K562 (cell line): ENCODE measurements around the gene CAMK2B. TPM values are rescaled to one million over a fixed set of nuclear protein-coding genes. Genes with fewer than 3 reads are reported as not detected.

Experiments used
- ATAC-seq: fragments of 200-7000 bp; cut with Tn5 transposase; 3 replicates; pipeline ENCODE4 v1.9.1; 2020; ENCODE audit warnings: moderate library complexity
- BruUV-seq: library from RNA; stranded (reverse); fragments of 400-500 nt; replicated peaks from 2 replicates; lab custom pipeline; 2021; lab: Mats Ljungman, UMichigan
- CTCF ChIA-PET: fragments of 300-600 bp; formaldehyde crosslinking; extraction: SDS; loops from one replicate; lab custom pipeline; 2021; ENCODE audit warnings: low intra/inter-chr PET ratio; lab: Yijun Ruan, JAX
- POLR2A ChIA-PET: fragments of 300-600, 350-650 bp; sonication (Branson Sonifier 250); formaldehyde crosslinking; extraction: SDS; loops from one replicate; lab custom pipeline; 2021; ENCODE audit warnings: antibody characterized with exemption, inconsistent platforms; lab: Yijun Ruan, JAX
- DNase-seq, 4 experiments: peaks; one replicate each; pipeline versions ENCODE4 v3.0.0 to v3.0.0-alpha.2; 2011 to 2018; ENCODE audit warnings: low spot score in 3 of 4, mixed read lengths in 3 of 4; ENCODE audit errors: extremely low read depth in 1 of 4
- FAIRE-seq: peaks from 2 replicates; lab custom pipeline; 2011; peaks lifted over from hg19 to GRCh38; lab: Jason Lieb, UNC
- H2AFZ ChIP-seq: 2 replicates; pipeline ENCODE4 v1.6.0; 2011; ENCODE audit warnings: low read depth, low read length, control low read depth, inconsistent platforms
- H3K27ac ChIP-seq: fragments of 200-600 bp; 3 replicates; pipeline ENCODE4 v1.8.0; 2011; ENCODE audit warnings: low read depth, mild to moderate bottlenecking, control low read depth, inconsistent platforms, low read length, moderate library complexity, mixed read lengths; ENCODE audit errors: extremely low read depth
- H3K27me3 ChIP-seq, 2 experiments: fragments of 300-600 bp in 1 of 2; 2 replicates in 1 of 2; 3 replicates in 1 of 2; pipeline versions ENCODE4 v1.6.0 to v1.8.0; 2011; ENCODE audit warnings: inconsistent platforms in 2 of 2, low read length in 2 of 2, mild to moderate bottlenecking in 1 of 2, mixed read lengths in 1 of 2, moderate library complexity in 1 of 2; ENCODE audit not compliant: control insufficient read depth in 2 of 2, insufficient read depth in 2 of 2
- H3K36me3 ChIP-seq: fragments of 300-600 bp; 3 replicates; pipeline ENCODE4 v1.8.0; 2011; ENCODE audit warnings: mild to moderate bottlenecking, low read length, inconsistent platforms; ENCODE audit not compliant: control insufficient read depth, insufficient read depth
- H3K4me1 ChIP-seq, 2 experiments: fragments of 200-600 bp in 1 of 2; replicated peaks in 1 of 2; 2 replicates in 1 of 2; 3 replicates in 1 of 2; pipeline versions ENCODE4 v1.5.1 to v1.8.0; 2011; ENCODE audit warnings: inconsistent platforms in 2 of 2, low read length in 2 of 2, mild to moderate bottlenecking in 1 of 2, mixed read lengths in 1 of 2, moderate library complexity in 1 of 2; ENCODE audit not compliant: control insufficient read depth in 2 of 2, insufficient read depth in 2 of 2
- H3K4me2 ChIP-seq: 2 replicates; pipeline ENCODE4 v1.6.1; 2011; ENCODE audit warnings: low read length, control low read depth, inconsistent platforms, mixed read lengths; ENCODE audit not compliant: insufficient read depth
- H3K4me3 ChIP-seq: fragments of 200-600 bp; sonication (generic), shearing (Covaris generic); 2 replicates; pipeline ENCODE4 v1.5.1; 2016; ENCODE audit warnings: control low read depth, inconsistent platforms
- H3K79me2 ChIP-seq: fragments of 200-600 bp; 3 replicates; pipeline ENCODE4 v1.8.0; 2011; ENCODE audit warnings: low read length, inconsistent platforms; ENCODE audit not compliant: control insufficient read depth, insufficient read depth
- H3K9ac ChIP-seq, 2 experiments: 2 replicates each; pipeline versions ENCODE4 v1.6.0 to v1.6.1; 2011; ENCODE audit warnings: low read depth in 2 of 2, low read length in 2 of 2, control low read depth in 1 of 2, inconsistent platforms in 1 of 2, mild to moderate bottlenecking in 1 of 2, mixed read lengths in 1 of 2; ENCODE audit not compliant: insufficient read depth in 1 of 2
- H3K9me1 ChIP-seq: one replicate; pipeline ENCODE4 v1.6.0; 2011; ENCODE audit warnings: inconsistent platforms, mild to moderate bottlenecking, low read length, moderate library complexity; ENCODE audit not compliant: control insufficient read depth, insufficient read depth
- H3K9me3 ChIP-seq: replicated peaks from 2 replicates; pipeline ENCODE4 v1.5.1; 2011; ENCODE audit warnings: low read depth, low read length, inconsistent platforms; ENCODE audit not compliant: control insufficient read depth, insufficient read depth
- H4K20me1 ChIP-seq: replicated peaks from 2 replicates; pipeline ENCODE4 v1.6.1; 2011; ENCODE audit warnings: low read length, inconsistent platforms, mixed read lengths; ENCODE audit not compliant: control insufficient read depth, insufficient read depth
- DMBX1 ChIP-seq: fragments of 250-450 bp; sonication (Bioruptor Pico); IDR thresholded peaks from 2 replicates; pipeline ENCODE4 v1.8.0; 2022; ENCODE audit warnings: inconsistent platforms, mild to moderate bottlenecking, moderate library complexity, borderline replicate concordance
- IRF2 ChIP-seq: sonication (generic); formaldehyde crosslinking; IDR thresholded peaks from 2 replicates; pipeline ENCODE4 v1.8.1; 2022; ENCODE audit warnings: mild to moderate bottlenecking, missing genetic modification reagents
- PHF8 ChIP-seq: fragments of 200-600 bp; sonication (generic); IDR thresholded peaks from 2 replicates; pipeline ENCODE4 v1.6.1; 2012; ENCODE audit warnings: mixed run types, mild to moderate bottlenecking, inconsistent platforms, low read length, moderate library complexity, borderline replicate concordance
- SRSF9 ChIP-seq: fragments of 200-400 bp; formaldehyde crosslinking; IDR thresholded peaks from 2 replicates; pipeline ENCODE4 v1.6.1; 2017; ENCODE audit warnings: low read depth, low read length, borderline replicate concordance
- ZEB2 ChIP-seq: fragments of 450-650 bp; IDR thresholded peaks from 2 replicates; pipeline ENCODE4 v1.6.1; 2016
- ZNF766 ChIP-seq: fragments of 200-800 bp; sonication (Bioruptor generic); conservative IDR thresholded peaks from 2 replicates; pipeline ENCODE4 v1.6.1; 2016; ENCODE audit warnings: missing genetic modification characterization, missing compliant biosample characterization
- WGBS: fragments of 100-300 bp; shearing (Covaris generic); methylation state at CpG from one replicate; pipeline ENCODE4 v1.1.6; 2016; ENCODE audit warnings: low coverage, mixed read lengths; ENCODE audit not compliant: insufficient coverage; ENCODE audit errors: missing lambda C conversion rate; 5-methylcytosine and 5-hydroxymethylcytosine counted together
- in situ Hi-C: fragments of 300-500 bp; cut with MboI; formaldehyde crosslinking; loops from 4 replicates; pipeline ENCODE4 v1.15.0; 2018; ENCODE audit warnings: inconsistent platforms, mixed read lengths
- intact Hi-C: fragments of 100-400 bp; cut with micrococcal nuclease; formaldehyde crosslinking; loops from 2 replicates; pipeline ENCODE4 v1.14.2; 2022
- polyA plus RNA-seq, 8 experiments: library from polyadenylated mRNA; depleted of rRNA in 4 of 8; stranded (reverse) in 5 of 8; unstranded in 3 of 8; fragments of >200 nt; fragmentation: Nextera tagmentation in 2 of 8; fragmentation: Illumina TruSeq in 1 of 8; extraction: Ambion mirVana in 2 of 8; extraction: Trizol in 1 of 8; gene quantifications; 2 replicates each; pipeline versions ENCODE4 v1.2.1 to v1.2.3, GENCODE V29; 2011 to 2014; ENCODE audit warnings: inconsistent platforms in 1 of 8, missing spikeins in 1 of 8
- total RNA-seq, 7 experiments: library from RNA; depleted of rRNA in 6 of 7; stranded (reverse); fragments of >200 nt in 6 of 7; fragmentation: Illumina TruSeq in 2 of 7; extraction: Trizol in 2 of 7; gene quantifications; 2 replicates each; pipeline versions ENCODE4 v1.2.1 to v1.2.3, GENCODE V29; 2011 to 2021; ENCODE audit warnings: low replicate concordance in 1 of 7
- TF ChIP-seq, protein P1 (sequence below): fragments of 250-450 bp; sonication (Bioruptor Pico); IDR thresholded peaks from 2 replicates; pipeline ENCODE4 v1.8.0; 2021; ENCODE audit warnings: mild to moderate bottlenecking, moderate library complexity
- TF ChIP-seq, protein P2 (sequence below): sonication (generic); formaldehyde crosslinking; IDR thresholded peaks from 2 replicates; pipeline ENCODE4 v1.9.0; 2022; ENCODE audit warnings: mild to moderate bottlenecking, missing genetic modification reagents
- TF ChIP-seq, protein P3 (sequence below): IDR thresholded peaks from 2 replicates; pipeline ENCODE4 v1.6.1; 2016; ENCODE audit warnings: missing genetic modification characterization, missing compliant biosample characterization

Gene CAMK2B
- total and polyA plus RNA-seq, 9 of the 15 experiments (the other 6 are each of a cell fraction or from before 2014, with no cell fraction given), result 0.04 to 0.09 (median 0.05) TPM; not detected in 4

DNA sequence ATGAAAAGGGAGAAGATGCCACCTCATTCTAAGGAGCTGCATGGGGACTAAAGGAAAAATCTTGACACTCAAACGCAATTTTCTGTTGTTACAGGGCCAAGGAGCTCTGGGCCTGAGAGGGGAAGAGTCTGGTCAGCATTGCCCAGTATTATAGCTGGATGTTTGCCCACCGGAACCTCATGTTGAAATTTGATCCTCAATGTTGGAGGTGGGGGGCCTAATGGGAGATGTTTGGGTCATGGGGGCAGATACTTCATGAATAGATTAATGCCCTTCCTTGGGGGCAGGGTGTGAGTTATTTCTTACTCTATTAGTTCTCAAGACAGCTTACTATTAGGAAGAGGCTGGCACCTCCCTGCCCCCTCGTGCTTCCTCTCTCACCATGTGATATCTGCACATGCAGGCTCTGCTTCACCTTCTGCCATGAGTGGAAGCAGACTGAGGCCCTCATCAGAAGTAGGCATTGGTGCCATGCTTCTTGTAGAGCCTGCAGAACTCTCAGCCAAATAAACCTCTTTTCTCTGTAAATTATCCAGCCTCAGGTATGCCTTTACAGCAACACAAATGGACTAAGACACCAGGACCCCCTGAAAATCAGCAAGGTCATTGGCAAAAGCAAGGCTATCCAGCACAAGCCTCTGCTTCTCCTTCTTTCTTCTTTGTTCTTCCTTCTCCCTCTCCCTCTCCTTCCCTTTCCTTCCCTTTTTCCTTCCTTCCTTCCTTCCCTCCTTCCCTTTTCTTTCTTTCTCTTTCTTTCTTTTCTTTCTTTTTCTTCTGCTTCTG, 151.3 kb downstream of the CAMK2B start:
- DNase-seq (no peak), ATAC-seq (no peak), FAIRE-seq (no peak)
- Histone ChIP-seq H3K27me3 (peaks cover 32 to 38% of the 10 kb centered on the region in 2 experiments), H4K20me1 (no peaks in the 10 kb centered on the region), H3K27ac (no peak overlapping the region)
- in situ Hi-C loops, result no loop called here
- TF ChIP-seq PHF8 (no peak), ZNF766 (CRISPR knock-in tag) (peak; percentile 39; the same call in 1 of the 2 replicates), SRSF9 (no peak), ZEB2 (no peak), DMBX1 (CRISPR knock-in tag) (no peak), IRF2 (CRISPR knock-in tag) (no peak)
- TF ChIP-seq, protein P1, sequence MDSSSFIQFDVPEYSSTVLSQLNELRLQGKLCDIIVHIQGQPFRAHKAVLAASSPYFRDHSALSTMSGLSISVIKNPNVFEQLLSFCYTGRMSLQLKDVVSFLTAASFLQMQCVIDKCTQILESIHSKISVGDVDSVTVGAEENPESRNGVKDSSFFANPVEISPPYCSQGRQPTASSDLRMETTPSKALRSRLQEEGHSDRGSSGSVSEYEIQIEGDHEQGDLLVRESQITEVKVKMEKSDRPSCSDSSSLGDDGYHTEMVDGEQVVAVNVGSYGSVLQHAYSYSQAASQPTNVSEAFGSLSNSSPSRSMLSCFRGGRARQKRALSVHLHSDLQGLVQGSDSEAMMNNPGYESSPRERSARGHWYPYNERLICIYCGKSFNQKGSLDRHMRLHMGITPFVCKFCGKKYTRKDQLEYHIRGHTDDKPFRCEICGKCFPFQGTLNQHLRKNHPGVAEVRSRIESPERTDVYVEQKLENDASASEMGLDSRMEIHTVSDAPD (CRISPR knock-in tag), result no peak
- TF ChIP-seq, protein P2, sequence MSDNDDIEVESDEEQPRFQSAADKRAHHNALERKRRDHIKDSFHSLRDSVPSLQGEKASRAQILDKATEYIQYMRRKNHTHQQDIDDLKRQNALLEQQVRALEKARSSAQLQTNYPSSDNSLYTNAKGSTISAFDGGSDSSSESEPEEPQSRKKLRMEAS (CRISPR knock-in tag), result no peak
- TF ChIP-seq, protein P3, sequence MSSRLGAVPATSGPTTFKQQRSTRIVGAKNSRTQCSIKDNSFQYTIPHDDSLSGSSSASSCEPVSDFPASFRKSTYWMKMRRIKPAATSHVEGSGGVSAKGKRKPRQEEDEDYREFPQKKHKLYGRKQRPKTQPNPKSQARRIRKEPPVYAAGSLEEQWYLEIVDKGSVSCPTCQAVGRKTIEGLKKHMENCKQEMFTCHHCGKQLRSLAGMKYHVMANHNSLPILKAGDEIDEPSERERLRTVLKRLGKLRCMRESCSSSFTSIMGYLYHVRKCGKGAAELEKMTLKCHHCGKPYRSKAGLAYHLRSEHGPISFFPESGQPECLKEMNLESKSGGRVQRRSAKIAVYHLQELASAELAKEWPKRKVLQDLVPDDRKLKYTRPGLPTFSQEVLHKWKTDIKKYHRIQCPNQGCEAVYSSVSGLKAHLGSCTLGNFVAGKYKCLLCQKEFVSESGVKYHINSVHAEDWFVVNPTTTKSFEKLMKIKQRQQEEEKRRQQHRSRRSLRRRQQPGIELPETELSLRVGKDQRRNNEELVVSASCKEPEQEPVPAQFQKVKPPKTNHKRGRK (tag), result peak; percentile 78
- TF ChIP-seq, all 486 proteins: peak for 2
- ChIA-PET CTCF (no interaction called here), POLR2A (interaction anchor here (1.6 kb wide), 1 partner anchor 11 kb away, joined by 5 read pairs; no protein-coding TSS in a partner anchor)
- no peaks in the 10 kb centered on the region for H3K36me3 ChIP-seq
- H3K9me3 ChIP-seq, result no peaks in the 10 kb centered on the region
- H3K9ac ChIP-seq, result no peak overlapping the region
- H3K4me2 ChIP-seq, result no peak overlapping the region
- H2AFZ ChIP-seq, result no peak overlapping the region
- H3K79me2 ChIP-seq, result no peaks in the 10 kb centered on the region
- no TSS peak for BruUV-seq
- no peak overlapping the region for H3K4me3 ChIP-seq
- H3K9me1 ChIP-seq, result no peaks in the 10 kb centered on the region
- intact Hi-C loops, result no loop called here
- 0% methylated on average over 3 of the region's 3 CpGs for WGBS
- H3K4me1 ChIP-seq, result no peaks in the 10 kb centered on the region
